GM23248 (cell line): ENCODE measurements around the gene NEU2. TPM values are rescaled to one million over a fixed set of nuclear protein-coding genes. Genes with fewer than 3 reads are reported as not detected.
"Not testable (repeated sequence)": the region's sequence is repeated elsewhere in the genome, so short reads cannot be mapped to it uniquely, and the experiment has no call there.

Source experiments
- DNase-seq: peaks from one replicate; pipeline ENCODE4 v3.0.0-alpha.2; 2015
- H2AFZ ChIP-seq: fragments of 200-600 bp; sonication (generic); 2 replicates; pipeline ENCODE4 v1.6.1; 2016; ENCODE audit warnings: antibody characterized with exemption
- H3F3A ChIP-seq: fragments of 200-600 bp; sonication (generic); 2 replicates; pipeline ENCODE4 v1.6.1; 2016; ENCODE audit warnings: mild to moderate bottlenecking, antibody characterized with exemption, mixed run types; ENCODE audit not compliant: insufficient read depth
- H3K27ac ChIP-seq: fragments of 200-600 bp; sonication (generic); 2 replicates; pipeline ENCODE4 v1.5.1; 2016; ENCODE audit warnings: mild to moderate bottlenecking
- H3K27me3 ChIP-seq: fragments of 200-600 bp; sonication (generic); replicated peaks from 2 replicates; pipeline ENCODE4 v1.6.1; 2016; ENCODE audit warnings: mild to moderate bottlenecking; ENCODE audit not compliant: insufficient read depth
- H3K36me3 ChIP-seq: fragments of 200-600 bp; sonication (generic); 2 replicates; pipeline ENCODE4 v1.6.1; 2016; ENCODE audit warnings: low read depth, mild to moderate bottlenecking
- H3K4me1 ChIP-seq: fragments of 200-600 bp; sonication (generic); 2 replicates; pipeline ENCODE4 v1.6.1; 2016; ENCODE audit warnings: mild to moderate bottlenecking; ENCODE audit not compliant: insufficient read depth
- H3K4me2 ChIP-seq: fragments of 200-600 bp; sonication (generic); one replicate; pipeline ENCODE4 v1.6.1; 2016; ENCODE audit warnings: mild to moderate bottlenecking; ENCODE audit not compliant: unreplicated experiment
- H3K4me3 ChIP-seq: fragments of 200-600 bp; sonication (generic); 2 replicates; pipeline ENCODE4 v1.5.1; 2016; ENCODE audit warnings: mild to moderate bottlenecking
- H3K79me2 ChIP-seq: fragments of 200-600 bp; sonication (generic); 2 replicates; pipeline ENCODE4 v1.6.1; 2016; ENCODE audit warnings: mild to moderate bottlenecking; ENCODE audit not compliant: insufficient read depth
- H3K9ac ChIP-seq: fragments of 200-600 bp; sonication (generic); 2 replicates; pipeline ENCODE4 v1.6.1; 2016; ENCODE audit warnings: mild to moderate bottlenecking
- H3K9me2 ChIP-seq: fragments of 200-600 bp; sonication (generic); 2 replicates; pipeline ENCODE4 v1.6.1; 2016; ENCODE audit warnings: mixed run types, mild to moderate bottlenecking, moderate library complexity; ENCODE audit not compliant: insufficient read depth
- H3K9me3 ChIP-seq: fragments of 200-600 bp; sonication (generic); one replicate; pipeline ENCODE4 v1.6.1; 2017; ENCODE audit warnings: low read depth
- H4K20me1 ChIP-seq: fragments of 200-600 bp; sonication (generic); 2 replicates; pipeline ENCODE4 v1.6.0; 2016; ENCODE audit not compliant: insufficient read depth
- EZH2 ChIP-seq: fragments of 200-600 bp; sonication (generic); IDR thresholded peaks from 2 replicates; pipeline ENCODE4 v1.6.1; 2018; ENCODE audit warnings: antibody characterized with exemption, mild to moderate bottlenecking; ENCODE audit not compliant: insufficient read depth, poor library complexity, severe bottlenecking
- EZH2phosphoT487 ChIP-seq: fragments of 200-600 bp; sonication (generic); IDR thresholded peaks from 2 replicates; pipeline ENCODE4 v1.6.1; 2018; ENCODE audit warnings: antibody characterized with exemption, moderate library complexity, mild to moderate bottlenecking, low read depth; ENCODE audit not compliant: insufficient read depth
- WGBS, 2 experiments: methylation state at CpG; one replicate each; pipeline ENCODE4 v1.1.6; 2015 to 2017; ENCODE audit warnings: low lambda C conversion rate in 2 of 2, low coverage in 1 of 2; ENCODE audit errors: missing lambda C conversion rate in 2 of 2; 5-methylcytosine and 5-hydroxymethylcytosine counted together
- in situ Hi-C: fragments of 300-500 bp; cut with MboI; formaldehyde crosslinking; loops from 2 replicates; pipeline ENCODE4 v1.15.0; 2020
- polyA plus RNA-seq: library from polyadenylated mRNA; unstranded; fragments of >200 nt; fragmentation: Nextera tagmentation; extraction: Ambion mirVana; gene quantifications from 2 replicates; pipeline ENCODE4 v1.2.1, GENCODE V29; 2016
- total RNA-seq: library from RNA; depleted of rRNA; stranded (reverse); fragments of >200 nt; shearing (Covaris generic); gene quantifications from 2 replicates; pipeline ENCODE4 v1.2.3, GENCODE V29; 2014

The NEU2 gene
- total and polyA plus RNA-seq, 2 experiments from 2014 or later: not detected

- Histone ChIP-seq H3K27me3 (0 out of 2 replicates have a peak, but pooled peaks cover 5% of the 10 kb centered on the region), H3K36me3 (no peaks in the 10 kb centered on the region), H2AFZ (no peak overlapping the region), H3K9me2 (no peaks in the 10 kb centered on the region), H3K9me3 (no peaks in the 10 kb centered on the region), H3K4me1 (no peaks in the 10 kb centered on the region), H3K9ac (no peak overlapping the region), H3K4me3 (no peak overlapping the region), H3K27ac (no peak overlapping the region), H3K79me2 (no peaks in the 10 kb centered on the region), H3K4me2 (no peak overlapping the region), H3F3A (no peaks in the 10 kb centered on the region), H4K20me1 (no peaks in the 10 kb centered on the region)
- 73 to 76% methylated on average over 1 of the region's 1 CpG for WGBS, 2 experiments
- no peak for DNase-seq
- no peak for TF ChIP-seq EZH2
- TF ChIP-seq EZH2phosphoT487: no peak
- in situ Hi-C loops: no loop called here
Measured at GRCh38 chr2:233015019-233015645, 17.3 kb upstream of the NEU2 start.

GRCh38 chr2:233017947-233018346 lies 14.5 kb upstream of the NEU2 start:
- no peaks in the 10 kb centered on the region for H3K9me3 ChIP-seq

DNA sequence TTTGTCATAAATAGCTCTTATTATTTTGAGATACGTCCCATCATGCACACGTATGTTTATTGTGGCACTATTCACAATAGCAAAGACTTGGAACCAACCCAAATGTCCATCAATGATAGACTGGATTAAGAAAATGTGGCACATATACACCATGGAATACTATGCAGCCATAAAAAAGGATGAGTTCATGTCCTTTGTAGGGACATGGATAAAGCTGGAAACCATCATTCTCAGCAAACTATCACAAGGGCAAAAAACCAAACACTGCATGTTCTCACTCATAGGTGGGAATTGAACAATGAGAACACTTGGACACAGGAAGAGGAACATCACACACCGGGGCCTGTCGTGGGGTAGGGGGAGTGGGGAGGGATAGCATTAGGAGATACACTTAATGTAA lies 12.9 kb upstream of the NEU2 start:
- H4K20me1 ChIP-seq, H3K27ac ChIP-seq, H3K79me2 ChIP-seq, DNase-seq, in situ Hi-C loops, H3K9me3 ChIP-seq, H3K4me2 ChIP-seq, H3K4me1 ChIP-seq, H3K4me3 ChIP-seq, H3F3A ChIP-seq, H2AFZ ChIP-seq, H3K36me3 ChIP-seq, H3K9ac ChIP-seq, H3K9me2 ChIP-seq, H3K27me3 ChIP-seq: not testable (repeated sequence)
- WGBS, 2 experiments: 68 to 76% methylated on average over 4 of the region's 4 CpGs

More at GRCh38 chr2:233017947-233018346, 14.5 kb upstream of the NEU2 start:
- in situ Hi-C loops: no loop called here
- no peaks in the 10 kb centered on the region for H3K4me1 ChIP-seq
- H3K9ac ChIP-seq: no peak overlapping the region
- 19 to 33% methylated on average over 1 of the region's 1 CpG for whole genome bisulfite sequencing, 2 experiments
- no peak overlapping the region for H3K27ac ChIP-seq
- no peak overlapping the region for H3K4me3 ChIP-seq
- H4K20me1 ChIP-seq: no peaks in the 10 kb centered on the region
- H3K9me2 ChIP-seq: no peaks in the 10 kb centered on the region
- no peaks in the 10 kb centered on the region for H3K79me2 ChIP-seq
- no peak for DNase-seq
- no peak overlapping the region for H3K4me2 ChIP-seq
- TF ChIP-seq EZH2 (no peak), EZH2phosphoT487 (no peak)
- 0 out of 2 replicates have a peak, but pooled peaks cover 5% of the 10 kb centered on the region for H3K27me3 ChIP-seq
- no peaks in the 10 kb centered on the region for H3K36me3 ChIP-seq
- H3F3A ChIP-seq: no peaks in the 10 kb centered on the region
- no peak overlapping the region for H2AFZ ChIP-seq

DNA sequence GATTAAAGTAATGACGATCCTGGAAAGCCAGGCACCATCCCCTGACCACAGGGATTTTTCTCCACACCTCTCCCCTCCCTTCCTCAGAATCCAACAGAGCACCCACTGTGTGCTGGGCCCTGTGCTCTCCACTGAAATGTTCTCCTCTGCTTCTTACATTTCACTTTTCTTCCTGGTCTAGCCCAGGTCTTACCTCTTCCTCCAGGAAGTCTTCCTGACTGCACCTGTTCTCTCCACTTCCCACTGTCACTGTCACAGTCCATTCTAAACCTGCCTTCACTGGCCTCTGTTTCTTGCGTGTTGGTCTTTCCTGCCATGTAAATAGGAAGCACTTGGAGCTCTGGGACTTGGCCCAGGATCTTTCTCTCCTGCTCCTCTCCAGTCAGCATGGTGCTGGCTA lies 12.0 kb upstream of the NEU2 start:
- no peak overlapping the region for H3K9ac ChIP-seq
- H3K27ac ChIP-seq: no peak overlapping the region
- no peaks in the 10 kb centered on the region for H3K79me2 ChIP-seq
- no peaks in the 10 kb centered on the region for H3K27me3 ChIP-seq
- no peaks in the 10 kb centered on the region for H3K36me3 ChIP-seq
- 68 to 73% methylated on average over 2 of the region's 2 CpGs for WGBS, 2 experiments
- H3K9me2 ChIP-seq: no peaks in the 10 kb centered on the region
- no peak overlapping the region for H3K4me3 ChIP-seq
- H2AFZ ChIP-seq: no peak overlapping the region
- no peak for TF ChIP-seq EZH2
- TF ChIP-seq EZH2phosphoT487: no peak
- H3F3A ChIP-seq: peaks cover under 1% of the 10 kb centered on the region; the same call in 1 of the 2 replicates
- no peak for DNase-seq
- peaks cover under 1% of the 10 kb centered on the region; the same call in 1 of the 2 replicates for H3K4me1 ChIP-seq
- no peaks in the 10 kb centered on the region for H4K20me1 ChIP-seq
- in situ Hi-C loops: no loop called here
- no peak overlapping the region for H3K4me2 ChIP-seq
- no peaks in the 10 kb centered on the region for H3K9me3 ChIP-seq

GRCh38 chr2:233021771-233022170 lies 10.7 kb upstream of the NEU2 start:
- Histone ChIP-seq H3K79me2 (no peaks in the 10 kb centered on the region), H3K4me1 (peaks cover 14% of the 10 kb centered on the region), H3K36me3 (no peaks in the 10 kb centered on the region), H3K27ac (no peak overlapping the region), H3K27me3 (no peaks in the 10 kb centered on the region), H2AFZ (no peak overlapping the region), H3K4me3 (no peak overlapping the region), H3K4me2 (no peak overlapping the region), H3K9me2 (no peaks in the 10 kb centered on the region), H3K9ac (no peak overlapping the region), H3F3A (peaks cover 14% of the 10 kb centered on the region), H4K20me1 (no peaks in the 10 kb centered on the region), H3K9me3 (no peaks in the 10 kb centered on the region)
- WGBS, 2 experiments: 59 to 60% methylated on average over 8 of the region's 8 CpGs
- in situ Hi-C loops: no loop called here
- DNase-seq: peak; percentile 52
- TF ChIP-seq EZH2 (no peak), EZH2phosphoT487 (no peak)
